ENCODE results near the gene AACS. TPM values are rescaled to one million over a fixed set of nuclear protein-coding genes. Genes with fewer than 3 reads are reported as not detected.
A peak's percentile ranks its signal among the peaks of the same experiment; 100 is the strongest.

The AACS gene
- total and polyA plus RNA-seq, 4 donors = 6.6 to 27.4 (median 12.1) TPM

GRCh38 chr12:125166041-125166440 is 100.8 kb downstream of the AACS start:
- DNase-seq (no peak), ATAC-seq (ENCODE audit: low FRiP score) (no peak)
- Histone ChIP-seq H3K36me3 (ENCODE audit: control insufficient read depth in 1 of 2, insufficient read depth in 2 of 2, low read length in 1 of 2) (no peaks in the 10 kb centered on the region), H3K9me3 (ENCODE audit: control insufficient read depth, low read length) (peaks cover 1% of the 10 kb centered on the region), H3K4me3 (ENCODE audit: low read length in 2 of 2) (no peak overlapping the region), H3K27me3 (ENCODE audit: control insufficient read depth in 1 of 2, insufficient read depth in 2 of 2, low read length in 1 of 2) (no peaks in the 10 kb centered on the region), H3K4me1 (ENCODE audit: control insufficient read depth in 1 of 2, insufficient read depth in 2 of 2, low read length in 2 of 2) (no peaks in the 10 kb centered on the region), H3K27ac (ENCODE audit: low read depth in 1 of 2, low read length in 2 of 2) (no peak overlapping the region)
- WGBS, 2 donors = 90 to 95% methylated on average over 4 of the region's 4 CpGs
- intact Hi-C loops (cut with DNase I) = no loop called here

GRCh38 chr12:125167658-125168057 is 102.4 kb downstream of the AACS start:
- ATAC-seq (ENCODE audit: low FRiP score) = no peak
- peaks cover 1% of the 10 kb centered on the region for H3K9me3 ChIP-seq (ENCODE audit: control insufficient read depth, low read length)
- H3K4me3 ChIP-seq (ENCODE audit: low read length in 2 of 2) = no peak overlapping the region
- intact Hi-C loops (cut with DNase I) = no loop called here
- H3K27ac ChIP-seq (ENCODE audit: low read depth in 1 of 2, low read length in 2 of 2) = no peak overlapping the region
- 82 to 88% methylated on average over 3 of the region's 3 CpGs for WGBS, 2 donors
- no peak for DNase-seq
- H3K36me3 ChIP-seq (ENCODE audit: control insufficient read depth in 1 of 2, insufficient read depth in 2 of 2, low read length in 1 of 2) = no peaks in the 10 kb centered on the region
- no peaks in the 10 kb centered on the region for H3K27me3 ChIP-seq (ENCODE audit: control insufficient read depth in 1 of 2, insufficient read depth in 2 of 2, low read length in 1 of 2)
- no peaks in the 10 kb centered on the region for H3K4me1 ChIP-seq (ENCODE audit: control insufficient read depth in 1 of 2, insufficient read depth in 2 of 2, low read length in 2 of 2)

GRCh38 chr12:125169451-125169850 is 104.2 kb downstream of the AACS start:
- intact Hi-C loops (cut with DNase I) = no loop called here
- H3K36me3 ChIP-seq (ENCODE audit: control insufficient read depth in 1 of 2, insufficient read depth in 2 of 2, low read length in 1 of 2) = no peaks in the 10 kb centered on the region
- H3K4me3 ChIP-seq (ENCODE audit: low read length in 2 of 2) = no peak overlapping the region
- no peaks in the 10 kb centered on the region for H3K27me3 ChIP-seq (ENCODE audit: control insufficient read depth in 1 of 2, insufficient read depth in 2 of 2, low read length in 1 of 2)
- H3K27ac ChIP-seq (ENCODE audit: low read depth in 1 of 2, low read length in 2 of 2) = no peak overlapping the region
- no peak for ATAC-seq (ENCODE audit: low FRiP score)
- no peak for DNase-seq
- 16 to 33% methylated on average over 2 of the region's 2 CpGs for WGBS, 2 donors
- H3K9me3 ChIP-seq (ENCODE audit: control insufficient read depth, low read length) = peaks cover 1% of the 10 kb centered on the region
- no peaks in the 10 kb centered on the region for H3K4me1 ChIP-seq (ENCODE audit: control insufficient read depth in 1 of 2, insufficient read depth in 2 of 2, low read length in 2 of 2)

GRCh38 chr12:125169870-125170269 is 104.6 kb downstream of the AACS start:
- DNase-seq (no peak), ATAC-seq (ENCODE audit: low FRiP score) (no peak)
- H3K9me3 ChIP-seq (ENCODE audit: control insufficient read depth, low read length) = peaks cover 1% of the 10 kb centered on the region
- H3K4me3 ChIP-seq (ENCODE audit: low read length in 2 of 2) = no peak overlapping the region
- WGBS, 2 donors = 52 to 68% methylated on average over 8 of the region's 8 CpGs
- intact Hi-C loops (cut with DNase I) = no loop called here
- no peak overlapping the region for H3K27ac ChIP-seq (ENCODE audit: low read depth in 1 of 2, low read length in 2 of 2)
- no peaks in the 10 kb centered on the region for H3K27me3 ChIP-seq (ENCODE audit: control insufficient read depth in 1 of 2, insufficient read depth in 2 of 2, low read length in 1 of 2)
- no peaks in the 10 kb centered on the region for H3K36me3 ChIP-seq (ENCODE audit: control insufficient read depth in 1 of 2, insufficient read depth in 2 of 2, low read length in 1 of 2)
- no peaks in the 10 kb centered on the region for H3K4me1 ChIP-seq (ENCODE audit: control insufficient read depth in 1 of 2, insufficient read depth in 2 of 2, low read length in 2 of 2)

- H3K4me1 ChIP-seq (ENCODE audit: control insufficient read depth in 1 of 2, insufficient read depth in 2 of 2, low read length in 2 of 2) = no peaks in the 10 kb centered on the region
- WGBS, 2 donors = 66 to 74% methylated on average over 3 of the region's 3 CpGs
Measured at GRCh38 chr12:125171267-125171666, 106.0 kb downstream of the AACS start.

GRCh38 chr12:125172231-125172850 is 107.1 kb downstream of the AACS start:
- ATAC-seq (ENCODE audit: low FRiP score) = peak; percentile 27
- no peaks in the 10 kb centered on the region for H3K27me3 ChIP-seq (ENCODE audit: control insufficient read depth in 1 of 2, insufficient read depth in 2 of 2, low read length in 1 of 2)
- peaks cover 4% of the 10 kb centered on the region for H3K9me3 ChIP-seq (ENCODE audit: control insufficient read depth, low read length)
- intact Hi-C loops (cut with DNase I) = no loop called here
- H3K4me3 ChIP-seq (ENCODE audit: low read length in 2 of 2) = no peak overlapping the region
- no peaks in the 10 kb centered on the region for H3K4me1 ChIP-seq (ENCODE audit: control insufficient read depth in 1 of 2, insufficient read depth in 2 of 2, low read length in 2 of 2)
- DNase-seq = no peak
- 71% methylated on average over 9 of the region's 9 CpGs for WGBS, 2 donors
- H3K36me3 ChIP-seq (ENCODE audit: control insufficient read depth in 1 of 2, insufficient read depth in 2 of 2, low read length in 1 of 2) = no peaks in the 10 kb centered on the region
- no peak overlapping the region for H3K27ac ChIP-seq (ENCODE audit: low read depth in 1 of 2, low read length in 2 of 2)

More at GRCh38 chr12:125171267-125171666, 106.0 kb downstream of the AACS start:
- Histone ChIP-seq H3K36me3 (ENCODE audit: control insufficient read depth in 1 of 2, insufficient read depth in 2 of 2, low read length in 1 of 2) (no peaks in the 10 kb centered on the region), H3K27me3 (ENCODE audit: control insufficient read depth in 1 of 2, insufficient read depth in 2 of 2, low read length in 1 of 2) (no peaks in the 10 kb centered on the region), H3K4me3 (ENCODE audit: low read length in 2 of 2) (no peak overlapping the region), H3K27ac (ENCODE audit: low read depth in 1 of 2, low read length in 2 of 2) (no peak overlapping the region), H3K9me3 (ENCODE audit: control insufficient read depth, low read length) (peaks cover 4% of the 10 kb centered on the region)
- intact Hi-C loops (cut with DNase I) = no loop called here
- ATAC-seq (ENCODE audit: low FRiP score) = no peak
- no peak for DNase-seq

- no peak overlapping the region for H3K4me3 ChIP-seq (ENCODE audit: low read length in 2 of 2)
- H3K27me3 ChIP-seq (ENCODE audit: control insufficient read depth in 1 of 2, insufficient read depth in 2 of 2, low read length in 1 of 2) = no peaks in the 10 kb centered on the region
- H3K36me3 ChIP-seq (ENCODE audit: control insufficient read depth in 1 of 2, insufficient read depth in 2 of 2, low read length in 1 of 2) = no peaks in the 10 kb centered on the region
- no peaks in the 10 kb centered on the region for H3K4me1 ChIP-seq (ENCODE audit: control insufficient read depth in 1 of 2, insufficient read depth in 2 of 2, low read length in 2 of 2)
- intact Hi-C loops (cut with DNase I) = no loop called here
- H3K9me3 ChIP-seq (ENCODE audit: control insufficient read depth, low read length) = peaks cover 4% of the 10 kb centered on the region
- DNase-seq = no peak
- H3K27ac ChIP-seq (ENCODE audit: low read depth in 1 of 2, low read length in 2 of 2) = no peak overlapping the region
- ATAC-seq (ENCODE audit: low FRiP score) = no peak
Measured at GRCh38 chr12:125175576-125175975, 110.3 kb downstream of the AACS start.

GRCh38 chr12:125178222-125178621 is 113.0 kb downstream of the AACS start:
- H3K4me3 ChIP-seq (ENCODE audit: low read length in 2 of 2) = no peak overlapping the region
- intact Hi-C loops (cut with DNase I) = no loop called here
- H3K27ac ChIP-seq (ENCODE audit: low read depth in 1 of 2, low read length in 2 of 2) = no peak overlapping the region
- WGBS, 2 donors = 42 to 48% methylated on average over 2 of the region's 2 CpGs
- H3K36me3 ChIP-seq (ENCODE audit: control insufficient read depth in 1 of 2, insufficient read depth in 2 of 2, low read length in 1 of 2) = no peaks in the 10 kb centered on the region
- peaks cover 4% of the 10 kb centered on the region for H3K9me3 ChIP-seq (ENCODE audit: control insufficient read depth, low read length)
- no peaks in the 10 kb centered on the region for H3K4me1 ChIP-seq (ENCODE audit: control insufficient read depth in 1 of 2, insufficient read depth in 2 of 2, low read length in 2 of 2)
- ATAC-seq (ENCODE audit: low FRiP score) (no peak), DNase-seq (no peak)
- H3K27me3 ChIP-seq (ENCODE audit: control insufficient read depth in 1 of 2, insufficient read depth in 2 of 2, low read length in 1 of 2) = no peaks in the 10 kb centered on the region

- H3K4me1 ChIP-seq (ENCODE audit: control insufficient read depth in 1 of 2, insufficient read depth in 2 of 2, low read length in 2 of 2) = no peaks in the 10 kb centered on the region
- intact Hi-C loops (cut with DNase I) = loop anchor here (5.0 to 10.0 kb wide), 6 partner anchors 152 to 1697 kb away; no protein-coding TSS in a partner anchor
- H3K9me3 ChIP-seq (ENCODE audit: control insufficient read depth, low read length) = peaks cover 4% of the 10 kb centered on the region
- no peak overlapping the region for H3K27ac ChIP-seq (ENCODE audit: low read depth in 1 of 2, low read length in 2 of 2)
- no peak overlapping the region for H3K4me3 ChIP-seq (ENCODE audit: low read length in 2 of 2)
- DNase-seq (no peak), ATAC-seq (ENCODE audit: low FRiP score) (no peak)
- 78 to 84% methylated on average over 3 of the region's 3 CpGs for WGBS, 2 donors
- H3K27me3 ChIP-seq (ENCODE audit: control insufficient read depth in 1 of 2, insufficient read depth in 2 of 2, low read length in 1 of 2) = no peaks in the 10 kb centered on the region
- H3K36me3 ChIP-seq (ENCODE audit: control insufficient read depth in 1 of 2, insufficient read depth in 2 of 2, low read length in 1 of 2) = no peaks in the 10 kb centered on the region
Measured at GRCh38 chr12:125180144-125180543, 114.9 kb downstream of the AACS start.
